Measurements from ENCODE around the gene TRIM46. TPM values are rescaled to one million over a fixed set of nuclear protein-coding genes. Genes with fewer than 3 reads are reported as not detected.

Gene TRIM46
- polyA plus RNA-seq, 1 donor (not counting 4 experiments of a cell fraction or from before 2014, with no cell fraction given) = 1.7 TPM

GRCh38 chr1:155181371-155182051 is 7.9 kb downstream of the TRIM46 start:
- dilution Hi-C loops (cut with MboI; ENCODE audit: extremely low pct_ligation_motif_present, low sequenced_read_pairs) = no loop called here
- peaks cover 14% of the 10 kb centered on the region for H3K4me1 ChIP-seq (ENCODE audit: control insufficient read depth, extremely low read depth, insufficient read depth, low read length)
- no peak for DNase-seq (ENCODE audit: low read depth, low spot score)
- no peaks in the 10 kb centered on the region for H3K79me2 ChIP-seq (ENCODE audit: control insufficient read depth, insufficient read depth, low read length)
- peaks cover 4 to 10% of the 10 kb centered on the region in 2 experiments for H3K36me3 ChIP-seq (ENCODE audit: control insufficient read depth in 2 of 2, extremely low read depth in 1 of 2, insufficient read depth in 2 of 2, low read length in 2 of 2)
- no peak overlapping the region for H2AFZ ChIP-seq (ENCODE audit: control insufficient read depth, low read length)
- H3K27ac ChIP-seq (ENCODE audit: control insufficient read depth, insufficient read depth, low read length) = no peak overlapping the region
- no peak overlapping the region for H3K4me2 ChIP-seq (ENCODE audit: control insufficient read depth, extremely low read depth, insufficient read depth, low read depth, low read length)
- no peak overlapping the region for H3K4me3 ChIP-seq (ENCODE audit: control insufficient read depth in 2 of 3, extremely low read depth in 1 of 3, insufficient read depth in 2 of 3, low read depth in 1 of 3, low read length in 3 of 3)
- H3K9me3 ChIP-seq (ENCODE audit: control insufficient read depth, low read depth, low read length) = no peaks in the 10 kb centered on the region
- no peaks in the 10 kb centered on the region for H4K20me1 ChIP-seq (ENCODE audit: control insufficient read depth, extremely low read depth, insufficient read depth, low read length)
- FAIRE-seq = no peak
- no peaks in the 10 kb centered on the region for H3K9me1 ChIP-seq (ENCODE audit: control insufficient read depth, extremely low read depth, insufficient read depth, low read length)
- no peak overlapping the region for H3K9ac ChIP-seq (ENCODE audit: control insufficient read depth, extremely low read depth, insufficient read depth, low read length)
- TF ChIP-seq CTCF (optimal IDR thresholded peaks at IDR 0.05 in 1 of 3, IDR thresholded peaks at IDR 0.05 in 1 of 3, conservative IDR thresholded peaks at IDR 0.05 in 1 of 3; ENCODE audit: extremely low read depth in 1 of 3, insufficient read depth in 2 of 3, low read length in 3 of 3) (no peak), EZH2 (IDR thresholded peaks at IDR 0.05; ENCODE audit: low read length) (no peak)
- H3K27me3 ChIP-seq (ENCODE audit: control insufficient read depth, extremely low read depth, insufficient read depth, low read length) = no peaks in the 10 kb centered on the region

- Histone ChIP-seq H3K4me2 (ENCODE audit: control insufficient read depth, extremely low read depth, insufficient read depth, low read depth, low read length) (no peak overlapping the region), H3K27me3 (ENCODE audit: control insufficient read depth, extremely low read depth, insufficient read depth, low read length) (no peaks in the 10 kb centered on the region), H3K79me2 (ENCODE audit: control insufficient read depth, insufficient read depth, low read length) (no peaks in the 10 kb centered on the region), H3K27ac (ENCODE audit: control insufficient read depth, insufficient read depth, low read length) (no peak overlapping the region), H3K9me1 (ENCODE audit: control insufficient read depth, extremely low read depth, insufficient read depth, low read length) (no peaks in the 10 kb centered on the region), H3K9ac (ENCODE audit: control insufficient read depth, extremely low read depth, insufficient read depth, low read length) (no peak overlapping the region), H4K20me1 (ENCODE audit: control insufficient read depth, extremely low read depth, insufficient read depth, low read length) (no peaks in the 10 kb centered on the region), H3K4me3 (ENCODE audit: control insufficient read depth in 2 of 3, extremely low read depth in 1 of 3, insufficient read depth in 2 of 3, low read depth in 1 of 3, low read length in 3 of 3) (no peak overlapping the region), H2AFZ (ENCODE audit: control insufficient read depth, low read length) (no peak overlapping the region), H3K36me3 (ENCODE audit: control insufficient read depth in 2 of 2, extremely low read depth in 1 of 2, insufficient read depth in 2 of 2, low read length in 2 of 2) (peaks cover 4 to 8% of the 10 kb centered on the region in 2 experiments), H3K9me3 (ENCODE audit: control insufficient read depth, low read depth, low read length) (no peaks in the 10 kb centered on the region), H3K4me1 (ENCODE audit: control insufficient read depth, extremely low read depth, insufficient read depth, low read length) (peaks cover 8% of the 10 kb centered on the region)
- no peak for DNase-seq (ENCODE audit: low read depth, low spot score)
- dilution Hi-C loops (cut with MboI; ENCODE audit: extremely low pct_ligation_motif_present, low sequenced_read_pairs) = no loop called here
- TF ChIP-seq EZH2 (IDR thresholded peaks at IDR 0.05; ENCODE audit: low read length) = no peak
- no peak for TF ChIP-seq CTCF (optimal IDR thresholded peaks at IDR 0.05 in 1 of 3, IDR thresholded peaks at IDR 0.05 in 1 of 3, conservative IDR thresholded peaks at IDR 0.05 in 1 of 3; ENCODE audit: extremely low read depth in 1 of 3, insufficient read depth in 2 of 3, low read length in 3 of 3)
- FAIRE-seq = no peak
Observed at GRCh38 chr1:155182052-155182550, 8.5 kb downstream of the TRIM46 start.

Measured in keratinocyte (primary cell).